ENCODE data around the gene RIN1.

Gene RIN1

GRCh38 chr11:66287889-66288670 lies 48.2 kb downstream of the RIN1 start:
- peak overlapping the region; percentile 92 to 96 for H3K27ac ChIP-seq
- peak overlapping the region; percentile 87 for H3K4me3 ChIP-seq
- TF ChIP-seq CTCF (IDR thresholded peaks at IDR 0.05), result no peak
- DNase-seq (ENCODE audit: low spot score), result no peak

GRCh38 chr11:66287211-66287888 lies 48.9 kb downstream of the RIN1 start:
- no peak for TF ChIP-seq CTCF (IDR thresholded peaks at IDR 0.05)
- DNase-seq (ENCODE audit: low spot score), result no peak
- Histone ChIP-seq H3K27ac (peak overlapping the region in 1 of 2 donors; percentile 96), H3K4me3 (peak overlapping the region; percentile 87)

- Histone ChIP-seq H3K4me3 (no peak overlapping the region), H3K27ac (no peak overlapping the region)
- DNase-seq (ENCODE audit: low spot score), result no peak
- TF ChIP-seq CTCF (IDR thresholded peaks at IDR 0.05), result no peak
Measured at GRCh38 chr11:66286699-66287098, 49.5 kb downstream of the RIN1 start.

- H3K27ac ChIP-seq, result no peak overlapping the region
- DNase-seq (ENCODE audit: low spot score), result no peak
- H3K4me3 ChIP-seq, result no peak overlapping the region
- TF ChIP-seq CTCF (IDR thresholded peaks at IDR 0.05), result no peak
Measured at GRCh38 chr11:66285250-66285947, 50.8 kb downstream of the RIN1 start.

GRCh38 chr11:66284526-66285078 lies 51.6 kb downstream of the RIN1 start:
- TF ChIP-seq CTCF (IDR thresholded peaks at IDR 0.05), result no peak
- Histone ChIP-seq H3K4me3 (no peak overlapping the region), H3K27ac (no peak overlapping the region)
- DNase-seq (ENCODE audit: low spot score), result no peak

GRCh38 chr11:66283461-66284105 lies 52.7 kb downstream of the RIN1 start:
- Histone ChIP-seq H3K4me3 (no peak overlapping the region), H3K27ac (no peak overlapping the region)
- TF ChIP-seq CTCF (IDR thresholded peaks at IDR 0.05), result no peak
- DNase-seq (ENCODE audit: low spot score), result no peak
